GM06990 (cell line): ENCODE measurements around the gene DPY30.

Source experiments
- DNase-seq: peaks from one replicate; pipeline ENCODE4 v3.0.0-alpha.2; 2011; ENCODE audit not compliant: insufficient read length; ENCODE audit errors: extremely low read depth
- H3K27me3 ChIP-seq: replicated peaks from 2 replicates; pipeline ENCODE4 v1.6.0; 2011; ENCODE audit warnings: low read length; ENCODE audit not compliant: control insufficient read depth, insufficient read depth
- H3K36me3 ChIP-seq: 2 replicates; pipeline ENCODE4 v1.5.1; 2011; ENCODE audit warnings: low read length; ENCODE audit not compliant: control insufficient read depth, insufficient read depth
- H3K4me3 ChIP-seq: replicated peaks from 2 replicates; pipeline ENCODE4 v1.5.1; 2011; ENCODE audit warnings: low read depth, mild to moderate bottlenecking, control low read depth, low read length
- CTCF ChIP-seq: IDR thresholded peaks from 2 replicates; pipeline ENCODE4 v1.5.1; 2011; ENCODE audit warnings: low read length, control low read depth, mild to moderate bottlenecking, inconsistent platforms; ENCODE audit not compliant: insufficient read depth, poor library complexity, severe bottlenecking

DPY30 gene

DNA sequence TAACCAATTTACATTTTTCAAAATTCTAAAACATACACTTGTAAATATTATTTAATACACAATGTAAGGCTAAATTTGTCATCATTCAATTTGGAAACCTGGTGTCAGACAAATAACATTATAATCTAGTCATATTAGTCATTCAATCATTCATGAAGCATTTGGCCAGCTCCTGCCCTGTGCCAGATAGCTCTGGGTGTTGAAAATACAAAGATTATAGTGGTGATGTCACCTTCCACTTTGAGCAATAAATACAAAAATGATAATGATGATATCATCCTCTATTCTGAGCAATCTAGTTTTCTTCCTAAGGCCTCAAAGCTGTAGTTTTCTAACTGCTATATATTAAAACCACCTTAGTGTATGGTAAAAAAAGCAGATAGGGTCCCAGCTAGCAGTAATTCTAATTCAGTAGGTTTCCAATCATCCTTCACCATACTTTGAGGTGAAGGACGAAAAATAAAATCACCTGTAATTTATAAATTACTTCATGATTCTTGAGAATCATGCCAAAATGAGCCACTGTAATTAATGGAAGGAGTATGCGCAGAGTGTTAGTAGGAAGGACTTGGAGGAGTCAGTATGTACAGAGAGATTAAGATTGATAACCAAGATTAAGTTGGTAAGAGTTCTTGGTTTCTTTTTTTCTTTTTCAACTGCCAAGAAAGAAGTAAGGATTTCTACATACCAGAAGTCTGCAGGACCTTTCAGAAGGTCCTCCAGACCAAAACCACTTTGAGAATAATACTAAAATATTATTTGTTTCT is 52.0 kb downstream of the DPY30 start:
- Histone ChIP-seq H3K27me3 (no peaks in the 10 kb centered on the region), H3K4me3 (no peak overlapping the region), H3K36me3 (no peaks in the 10 kb centered on the region)
- no peak for DNase-seq
- TF ChIP-seq CTCF, result no peak

DNA sequence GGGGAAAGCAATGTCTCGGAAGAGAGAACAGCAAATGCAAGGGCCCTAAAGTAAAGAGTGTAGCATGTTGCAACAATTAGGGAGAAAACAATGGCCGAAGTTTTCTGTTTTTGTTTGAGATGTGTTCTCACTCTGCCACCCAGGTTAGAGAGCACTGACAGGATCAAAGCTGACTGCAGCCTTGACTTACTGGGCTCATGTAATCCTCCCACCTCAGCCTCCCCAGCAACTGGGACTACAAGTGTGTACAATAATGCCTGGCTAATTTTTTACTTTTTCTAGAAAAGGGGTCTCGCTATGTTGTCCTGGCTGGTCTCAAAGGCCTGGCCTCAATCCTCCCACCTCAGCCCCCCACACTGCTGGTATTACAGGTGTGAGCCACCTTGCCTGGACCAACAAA is 52.7 kb downstream of the DPY30 start:
- no peak overlapping the region for H3K4me3 ChIP-seq
- DNase-seq, result no peak
- no peaks in the 10 kb centered on the region for H3K27me3 ChIP-seq
- H3K36me3 ChIP-seq, result no peaks in the 10 kb centered on the region
- TF ChIP-seq CTCF, result no peak

- Histone ChIP-seq H3K27me3 (no peaks in the 10 kb centered on the region), H3K36me3 (no peaks in the 10 kb centered on the region), H3K4me3 (no peak overlapping the region)
- no peak for TF ChIP-seq CTCF
- no peak for DNase-seq
These were observed 55.7 kb downstream of the DPY30 start for GRCh38 chr2:31983762-31984467.

DNA sequence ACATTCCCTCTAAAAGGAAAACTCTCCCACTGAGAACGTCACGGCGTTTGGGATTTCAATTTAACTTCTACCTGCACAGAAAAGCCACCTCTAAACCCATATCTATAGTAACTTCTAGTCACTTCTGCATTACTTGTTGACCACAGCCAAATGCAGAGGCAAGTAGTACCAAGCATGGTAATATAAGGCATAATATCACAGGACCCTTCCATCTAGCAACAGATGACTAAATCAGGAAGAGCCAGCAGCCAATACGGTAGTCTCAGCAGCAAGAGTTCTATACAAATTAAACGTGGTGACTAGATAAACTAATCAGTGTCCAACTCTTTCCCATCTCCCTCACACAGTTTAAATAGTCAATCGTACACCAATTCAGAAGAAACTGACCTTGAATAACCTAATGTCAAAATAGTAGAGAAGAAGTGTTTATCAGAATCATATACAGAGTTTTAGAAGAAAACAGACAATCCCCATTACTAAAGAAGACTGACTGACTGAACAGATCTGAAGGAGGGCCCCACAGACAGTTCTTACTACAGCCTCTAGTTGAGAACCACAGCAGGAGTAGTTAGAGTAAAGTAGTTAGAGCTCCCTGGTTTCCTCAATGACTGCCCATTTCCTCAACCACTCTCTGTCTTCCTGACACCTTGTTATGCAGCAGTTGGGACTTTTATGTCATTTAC is 58.8 kb downstream of the DPY30 start:
- Histone ChIP-seq H3K36me3 (no peaks in the 10 kb centered on the region), H3K4me3 (0 out of 2 replicates have a peak overlapping the region, but pooled peaks have one; percentile 13), H3K27me3 (no peaks in the 10 kb centered on the region)
- DNase-seq, result peak; percentile 49
- TF ChIP-seq CTCF, result no peak

DNA sequence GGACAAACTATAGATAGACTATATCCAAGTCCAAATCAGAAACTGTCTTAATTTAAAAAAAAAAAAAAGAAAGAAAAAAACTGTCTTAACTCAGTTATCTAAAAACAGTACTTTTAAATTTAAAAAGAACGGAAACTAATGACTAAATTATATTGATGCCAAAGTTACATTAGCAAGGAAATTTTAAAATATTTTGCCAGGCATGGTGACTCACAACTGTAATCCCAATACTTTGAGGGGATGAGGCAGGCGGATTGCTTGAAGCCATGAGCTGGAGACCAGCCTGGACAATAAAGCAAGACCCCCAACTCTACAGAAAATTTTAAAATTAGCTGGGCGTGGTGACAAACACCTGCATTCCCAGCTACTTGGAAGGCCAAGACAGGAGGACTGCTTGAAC is 59.6 kb downstream of the DPY30 start:
- Histone ChIP-seq H3K27me3 (no peaks in the 10 kb centered on the region), H3K36me3 (no peaks in the 10 kb centered on the region), H3K4me3 (no peak overlapping the region)
- TF ChIP-seq CTCF, result no peak
- DNase-seq, result no peak
